ENCODE data around the gene SNX14.
A peak's percentile ranks its signal among the peaks of the same experiment; 100 is the strongest.
"Not testable (repeated sequence)": the region's sequence is repeated elsewhere in the genome, so short reads cannot be mapped to it uniquely, and the experiment has no call there.

SNX14 gene

GRCh38 chr6:85585741-85586140 lies 7.9 kb downstream of the SNX14 start:
- no peak for DNase-seq

DNA sequence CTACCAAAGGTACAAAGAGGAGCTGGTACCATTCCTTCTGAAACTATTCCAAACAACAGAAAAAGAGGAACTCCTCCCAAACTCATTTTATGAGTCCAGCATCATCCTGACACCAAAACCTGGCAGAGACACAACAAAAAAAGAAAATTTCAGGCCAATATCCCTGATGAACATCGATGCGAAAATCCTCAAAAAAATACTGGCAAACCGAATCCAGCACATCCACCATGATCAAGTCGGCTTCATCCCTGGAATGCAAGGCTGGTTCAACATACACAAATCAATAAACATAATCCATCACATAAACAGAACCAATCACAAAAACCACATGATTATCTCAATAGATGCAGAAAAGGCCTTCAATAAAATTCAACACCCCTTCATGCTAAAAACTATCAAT lies 10.8 kb downstream of the SNX14 start:
- DNase-seq: not testable (repeated sequence)

- DNase-seq: no peak
These were observed 12.1 kb downstream of the SNX14 start for GRCh38 chr6:85581572-85581971.

DNA sequence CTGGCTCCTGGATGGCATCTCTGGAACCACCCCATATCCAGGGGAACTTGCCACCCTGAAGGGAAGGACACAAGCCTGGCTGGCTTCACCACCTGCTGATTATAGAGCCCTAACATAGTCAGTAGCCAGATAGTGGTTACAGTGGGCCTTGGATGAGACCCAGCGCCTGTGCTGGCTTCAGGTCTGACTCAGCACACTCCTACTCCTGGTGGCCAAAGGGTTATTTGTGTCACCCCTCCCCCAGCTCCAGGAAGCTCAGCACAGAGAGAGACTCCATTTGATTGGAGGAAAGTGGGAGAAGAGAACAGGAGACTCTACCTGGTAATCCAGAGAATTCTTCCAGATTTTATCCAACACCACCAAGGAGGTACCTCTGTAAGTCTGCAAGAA lies 12.8 kb downstream of the SNX14 start:
- DNase-seq: no peak

DNA sequence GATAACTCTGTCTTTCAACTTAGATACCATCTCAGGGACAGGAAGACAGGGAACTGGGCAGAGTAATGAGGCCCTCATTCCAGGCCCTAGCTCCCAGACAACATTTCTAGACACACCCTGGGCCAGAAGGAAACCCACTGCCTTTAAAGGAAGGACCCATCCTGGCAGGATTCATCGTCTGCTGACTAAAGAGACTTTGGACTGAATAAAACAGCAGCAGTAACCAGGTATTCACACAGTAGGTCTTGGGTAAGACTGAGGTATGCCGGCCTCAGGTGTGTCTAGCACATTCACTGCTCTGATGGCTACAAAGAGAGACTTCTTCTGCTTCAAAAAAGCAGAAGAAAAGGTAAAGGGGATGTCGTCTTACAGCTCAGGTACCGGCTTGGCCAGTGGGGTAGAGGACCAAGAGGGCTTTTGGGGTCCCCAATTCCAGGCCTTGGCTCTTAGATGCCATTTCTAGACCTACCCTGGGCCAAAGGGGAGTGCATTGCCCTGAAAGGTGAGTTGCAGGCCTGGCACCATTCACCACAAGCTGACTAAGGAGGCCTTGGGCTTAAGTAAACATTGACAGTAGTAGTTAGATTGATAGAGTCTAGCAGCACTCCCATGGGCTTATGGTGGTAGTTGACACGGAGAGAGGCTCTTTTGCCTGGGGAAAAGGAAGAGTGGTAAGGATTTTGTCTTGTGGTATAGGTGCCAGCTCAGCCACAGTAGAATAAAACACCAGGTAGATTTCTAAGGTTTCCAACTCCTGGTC lies 13.4 kb downstream of the SNX14 start:
- no peak for DNase-seq

- no peak for DNase-seq
These were observed 14.1 kb downstream of the SNX14 start for GRCh38 chr6:85579581-85579980.

GRCh38 chr6:85576476-85576875 lies 17.2 kb downstream of the SNX14 start:
- DNase-seq: peak; percentile 40

GRCh38 chr6:85574932-85575598 lies 18.6 kb downstream of the SNX14 start:
- no peak for DNase-seq

DNA sequence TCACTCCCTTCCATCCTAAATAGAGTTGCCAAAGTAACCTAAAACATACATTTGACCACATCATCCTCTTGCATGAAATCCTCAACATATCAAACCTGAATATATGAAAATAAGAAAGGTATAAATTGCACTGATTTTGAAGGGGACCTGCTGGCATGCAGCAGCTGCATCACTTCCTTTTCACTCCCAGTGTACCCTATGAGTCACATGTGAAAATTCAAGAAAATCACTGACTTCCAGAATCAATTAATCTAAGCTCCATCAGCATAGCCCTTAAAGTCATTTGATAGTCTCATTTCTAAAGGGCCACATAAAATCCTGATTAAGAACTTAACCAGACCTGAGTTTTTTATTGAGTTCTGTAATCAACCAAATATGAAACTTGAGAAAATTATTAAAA lies 24.3 kb downstream of the SNX14 start:
- DNase-seq: no peak

DNA sequence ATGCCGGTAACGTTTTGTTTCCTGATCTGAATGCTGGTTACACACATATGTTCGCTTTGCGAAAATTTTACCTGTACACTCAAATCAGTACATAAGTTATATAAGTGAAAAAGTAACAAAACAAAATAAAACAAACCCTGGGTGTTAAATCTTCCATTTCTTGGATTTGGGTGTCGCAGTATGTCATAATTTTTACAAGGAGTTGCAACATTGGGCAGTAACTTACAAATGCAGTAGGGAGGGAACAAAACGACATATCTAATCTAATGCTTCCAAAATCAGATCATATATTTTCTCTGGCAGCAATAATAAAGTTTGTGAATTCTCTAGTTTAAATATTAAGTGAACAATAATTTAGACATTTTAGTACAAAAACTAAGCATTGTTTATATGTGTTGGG lies 25.2 kb downstream of the SNX14 start:
- no peak for DNase-seq

DNA sequence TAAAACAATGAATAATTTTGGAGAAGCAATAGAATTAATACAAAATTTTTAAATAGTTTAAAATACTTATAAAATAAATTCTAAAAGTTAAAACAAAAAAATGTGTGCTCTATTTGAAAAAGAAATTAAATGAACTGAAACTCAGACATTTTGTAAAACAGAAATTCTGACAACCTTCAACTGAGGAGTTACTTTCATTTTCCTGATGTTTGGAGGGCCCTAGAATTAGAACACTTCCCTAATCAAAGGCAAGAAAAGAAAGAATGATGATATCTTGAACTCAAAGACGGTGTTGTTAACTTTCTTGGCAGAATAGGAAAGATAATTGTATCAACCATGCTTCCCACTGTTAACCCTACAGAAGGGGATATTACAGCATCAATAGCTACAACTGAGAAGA lies 27.9 kb downstream of the SNX14 start:
- no peak for DNase-seq

- not testable (repeated sequence) for DNase-seq
These were observed 29.4 kb downstream of the SNX14 start for GRCh38 chr6:85564223-85564622.

- no peak for DNase-seq
These were observed 31.8 kb downstream of the SNX14 start for GRCh38 chr6:85561750-85562357.

DNA sequence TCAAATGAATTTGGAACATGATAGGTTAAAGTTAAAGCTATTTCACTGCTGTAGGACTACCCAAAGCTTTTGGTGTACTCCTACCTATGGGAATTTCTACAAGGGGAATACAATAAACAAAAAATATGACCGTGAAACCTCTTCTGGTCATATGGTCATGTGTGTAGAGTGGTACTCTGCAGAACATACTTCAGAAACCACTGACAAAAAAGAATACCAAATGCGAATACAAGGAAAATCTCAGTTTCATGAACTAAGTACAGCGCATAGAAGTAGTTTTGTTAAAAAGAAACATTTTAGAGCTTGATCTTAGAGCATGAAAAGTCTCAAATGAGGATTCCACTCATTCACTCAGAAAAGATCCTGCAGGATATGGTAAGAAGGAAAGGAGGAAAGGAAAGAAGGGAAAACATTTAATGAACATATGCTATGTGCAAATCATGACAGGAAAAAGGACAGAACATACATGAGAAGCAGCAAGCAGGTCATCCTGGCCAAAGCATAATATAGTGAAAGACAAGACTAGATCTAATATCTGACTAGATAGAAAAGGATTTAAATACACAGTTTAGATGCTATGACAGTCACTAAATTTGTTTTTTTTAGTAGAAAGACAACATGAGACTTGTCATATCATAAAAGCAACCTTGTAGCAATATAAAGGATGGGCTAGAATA lies 36.5 kb downstream of the SNX14 start:
- DNase-seq: no peak

GRCh38 chr6:85552652-85553051 lies 41.0 kb downstream of the SNX14 start:
- no peak for DNase-seq

- DNase-seq: peak; percentile 3
These were observed 42.4 kb downstream of the SNX14 start for GRCh38 chr6:85551264-85551663.

DNA sequence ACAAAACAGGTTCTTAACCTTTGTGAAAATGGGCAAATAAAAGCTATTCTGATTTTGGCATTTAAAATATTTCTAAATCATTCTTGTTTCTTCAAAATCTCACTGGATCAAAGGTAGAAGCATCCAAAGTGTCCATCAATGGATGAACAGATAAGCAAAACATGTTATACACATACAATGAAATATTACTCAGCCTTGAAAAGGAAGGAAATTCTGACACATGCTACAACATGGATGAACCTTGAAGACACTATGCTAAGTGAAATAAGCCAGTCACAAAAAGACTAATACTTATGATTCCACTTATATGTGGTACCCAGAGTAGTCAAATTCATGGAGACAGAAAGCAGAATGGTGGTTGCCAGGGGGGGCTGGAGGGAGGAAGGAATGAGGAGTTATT lies 45.9 kb downstream of the SNX14 start:
- no peak for DNase-seq

- no peak for DNase-seq
These were observed 48.9 kb downstream of the SNX14 start for GRCh38 chr6:85544776-85545175.

DNA sequence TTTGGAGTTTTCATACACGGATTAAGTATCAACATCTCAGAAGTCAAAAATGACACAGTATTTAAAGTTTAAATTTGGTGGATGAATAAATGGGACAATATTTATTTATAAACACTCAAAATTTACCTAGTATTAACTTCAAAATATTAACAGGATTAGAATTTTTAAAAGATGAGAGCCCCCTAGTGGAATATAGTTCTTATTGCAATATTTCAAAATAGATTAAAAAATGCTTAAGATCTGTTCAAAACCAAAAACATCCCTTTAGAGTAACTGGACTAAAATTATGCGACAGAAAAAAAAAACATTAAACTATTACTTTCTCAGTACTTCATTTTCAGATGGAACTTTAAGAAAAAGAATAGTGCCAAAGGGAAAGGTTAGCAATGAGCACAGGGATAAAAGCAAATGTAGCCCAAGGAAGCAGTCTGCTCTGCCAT lies 56.6 kb downstream of the SNX14 start:
- DNase-seq: no peak

GRCh38 chr6:85524281-85524680 lies 69.4 kb downstream of the SNX14 start:
- not testable (repeated sequence) for DNase-seq

DNA sequence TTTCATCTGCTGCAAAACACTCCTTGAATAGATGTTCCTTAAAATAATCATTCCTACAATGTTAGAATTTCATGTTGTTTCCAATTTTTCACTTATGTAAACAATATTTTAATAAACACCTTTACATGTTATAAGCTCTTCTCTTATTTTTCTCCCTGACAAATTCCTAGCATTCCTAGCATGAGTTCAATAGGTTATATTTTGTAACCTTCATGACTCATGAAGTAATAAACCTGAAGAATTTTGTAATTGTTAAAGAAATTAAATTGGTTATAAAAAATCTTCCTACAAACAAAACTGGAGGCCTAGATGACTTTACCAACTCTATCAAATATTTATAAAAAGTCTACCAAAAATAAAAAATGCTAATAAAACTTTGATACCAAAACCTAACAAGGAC lies 77.5 kb downstream of the SNX14 start:
- DNase-seq: no peak

DNA sequence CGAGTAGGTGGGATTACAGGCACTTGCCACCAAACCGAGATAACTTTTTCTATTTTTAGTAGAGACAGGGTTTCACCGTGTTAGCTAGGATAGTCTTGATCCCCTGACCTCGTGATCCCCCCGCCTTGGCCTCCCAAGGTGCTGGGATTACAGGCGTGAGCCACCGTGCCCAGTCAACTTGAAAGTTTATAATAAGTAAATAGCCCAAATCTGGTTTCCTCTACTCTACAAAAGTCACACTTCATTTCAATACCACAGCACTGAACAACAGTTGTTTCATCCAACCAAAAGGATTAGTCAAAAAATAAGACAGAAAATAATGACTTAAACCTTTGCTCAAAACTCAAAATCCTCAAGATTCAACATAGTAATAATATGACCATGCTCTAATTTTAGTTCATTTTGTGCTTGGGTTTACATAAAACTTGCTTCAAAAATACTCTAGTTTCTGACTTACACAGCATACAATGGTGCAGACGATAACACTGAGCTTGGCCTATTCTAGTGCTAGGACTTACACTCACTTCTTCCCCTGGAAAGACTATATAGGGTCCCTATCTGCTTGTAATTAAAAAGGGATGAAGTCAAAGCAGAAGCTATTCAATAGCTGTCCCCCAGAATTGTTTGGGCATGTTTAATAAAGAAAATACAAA lies 87.1 kb downstream of the SNX14 start:
- DNase-seq: no peak

- no peak for DNase-seq
These were observed 94.9 kb downstream of the SNX14 start for GRCh38 chr6:85498596-85499258.

Data from NCI-H82 (cell line).